WERI-Rb-1 (cell line): ENCODE measurements around the gene RNF125.
"Not testable (repeated sequence)": the region's sequence is repeated elsewhere in the genome, so short reads cannot be mapped to it uniquely, and the experiment has no call there.

ENCODE experiments used
- DNase-seq: peaks from one replicate; pipeline ENCODE4 v3.0.0-alpha.2; 2020
- H3K27ac ChIP-seq: fragments of 250-450 bp; sonication (Bioruptor Pico); 2 replicates; pipeline ENCODE4 v1.5.1; 2020; ENCODE audit warnings: mild to moderate bottlenecking, moderate library complexity
- H3K27me3 ChIP-seq: fragments of 250-450 bp; sonication (Bioruptor Pico); 2 replicates; pipeline ENCODE4 v1.5.1; 2021; ENCODE audit warnings: mild to moderate bottlenecking, low read depth, moderate library complexity; ENCODE audit not compliant: insufficient read depth, severe bottlenecking
- H3K36me3 ChIP-seq: fragments of 250-450 bp; sonication (Bioruptor Pico); 2 replicates; pipeline ENCODE4 v1.5.1; 2020; ENCODE audit warnings: mild to moderate bottlenecking, moderate library complexity
- H3K4me3 ChIP-seq: 2 replicates; pipeline ENCODE4 v1.5.1; 2011; ENCODE audit warnings: low read depth, mild to moderate bottlenecking, control low read depth, low read length
- H3K9me3 ChIP-seq: fragments of 250-450 bp; sonication (Bioruptor Pico); 2 replicates; pipeline ENCODE4 v1.5.1; 2021; ENCODE audit warnings: mild to moderate bottlenecking, moderate library complexity; ENCODE audit not compliant: severe bottlenecking
- CTCF ChIP-seq: IDR thresholded peaks from 2 replicates; pipeline ENCODE4 v1.5.1; 2011; ENCODE audit warnings: low read depth, mild to moderate bottlenecking, control low read depth, inconsistent platforms, low read length

Gene RNF125

GRCh38 chr18:32072321-32072720 lies 53.7 kb downstream of the RNF125 start:
- Histone ChIP-seq H3K4me3 (no peak overlapping the region), H3K9me3 (no peaks in the 10 kb centered on the region), H3K27ac (no peak overlapping the region), H3K27me3 (no peaks in the 10 kb centered on the region), H3K36me3 (no peaks in the 10 kb centered on the region)
- DNase-seq = no peak
- peak; percentile 23; the same call in 1 of the 2 replicates for TF ChIP-seq CTCF

- TF ChIP-seq CTCF = no peak
- no peaks in the 10 kb centered on the region for H3K9me3 ChIP-seq
These were observed 55.6 kb downstream of the RNF125 start for GRCh38 chr18:32074206-32074605.

GRCh38 chr18:32078845-32079244 lies 60.2 kb downstream of the RNF125 start:
- Histone ChIP-seq H3K36me3 (no peaks in the 10 kb centered on the region), H3K27ac (no peak overlapping the region), H3K27me3 (no peaks in the 10 kb centered on the region), H3K4me3 (no peak overlapping the region), H3K9me3 (no peaks in the 10 kb centered on the region)
- TF ChIP-seq CTCF = no peak
- DNase-seq = no peak

More at GRCh38 chr18:32074206-32074605, 55.6 kb downstream of the RNF125 start:
- Histone ChIP-seq H3K36me3 (no peaks in the 10 kb centered on the region), H3K27me3 (no peaks in the 10 kb centered on the region), H3K27ac (no peak overlapping the region), H3K4me3 (no peak overlapping the region)
- DNase-seq = no peak

- DNase-seq = no peak
- no peak for TF ChIP-seq CTCF
- Histone ChIP-seq H3K9me3 (no peaks in the 10 kb centered on the region), H3K27ac (no peak overlapping the region), H3K36me3 (no peaks in the 10 kb centered on the region), H3K27me3 (no peaks in the 10 kb centered on the region), H3K4me3 (no peak overlapping the region)
These were observed 63.3 kb downstream of the RNF125 start for GRCh38 chr18:32081881-32082280.

- Histone ChIP-seq H3K27ac (no peak overlapping the region), H3K36me3 (no peaks in the 10 kb centered on the region), H3K27me3 (no peaks in the 10 kb centered on the region), H3K9me3 (no peaks in the 10 kb centered on the region), H3K4me3 (no peak overlapping the region)
- TF ChIP-seq CTCF = no peak
- DNase-seq = no peak
These were observed 65.2 kb downstream of the RNF125 start for GRCh38 chr18:32083781-32084180.

GRCh38 chr18:32086881-32087280 lies 68.3 kb downstream of the RNF125 start:
- Histone ChIP-seq H3K27ac (no peak overlapping the region), H3K36me3 (no peaks in the 10 kb centered on the region), H3K9me3 (no peaks in the 10 kb centered on the region), H3K4me3 (no peak overlapping the region), H3K27me3 (no peaks in the 10 kb centered on the region)
- TF ChIP-seq CTCF = no peak
- no peak for DNase-seq

GRCh38 chr18:32090831-32091230 lies 72.2 kb downstream of the RNF125 start:
- peaks cover 30% of the 10 kb centered on the region for H3K36me3 ChIP-seq
- not testable (repeated sequence) for H3K27me3 ChIP-seq, H3K9me3 ChIP-seq, DNase-seq, H3K27ac ChIP-seq, H3K4me3 ChIP-seq
